Calu3 (cell line): ENCODE data around the gene SPHKAP. TPM values are rescaled to one million over a fixed set of nuclear protein-coding genes. Genes with fewer than 3 reads are reported as not detected.

Source experiments
- BruUV-seq: library from RNA; stranded (reverse); fragments of 400-500 nt; replicated peaks from 2 replicates; lab custom pipeline; 2021; lab: Mats Ljungman, UMichigan
- CTCF ChIA-PET: fragments of 300-600 bp; sonication (Branson Sonifier 250); formaldehyde crosslinking; loops from one replicate; lab custom pipeline; 2022; ENCODE audit warnings: antibody characterized with exemption; lab: Charles Lee
- DNase-seq: peaks from one replicate; pipeline ENCODE4 v3.0.0; 2022
- H3K27ac Mint-ChIP-seq: one replicate; pipeline ENCODE4 v1.8.0; 2022; ENCODE audit warnings: mixed read lengths; ENCODE audit not compliant: unreplicated experiment
- H3K27me3 Mint-ChIP-seq: one replicate; pipeline ENCODE4 v1.8.0; 2022; ENCODE audit warnings: mixed read lengths; ENCODE audit not compliant: unreplicated experiment
- H3K36me3 Mint-ChIP-seq: one replicate; pipeline ENCODE4 v1.8.0; 2022; ENCODE audit warnings: mild to moderate bottlenecking, moderate library complexity, mixed read lengths; ENCODE audit not compliant: insufficient read depth, unreplicated experiment
- H3K4me1 Mint-ChIP-seq: one replicate; pipeline ENCODE4 v1.8.0; 2022; ENCODE audit warnings: mild to moderate bottlenecking, low read depth, mixed read lengths; ENCODE audit not compliant: unreplicated experiment
- H3K4me3 Mint-ChIP-seq: one replicate; pipeline ENCODE4 v1.8.0; 2022; ENCODE audit warnings: mild to moderate bottlenecking, low read depth, moderate library complexity, mixed read lengths; ENCODE audit not compliant: unreplicated experiment
- H3K9me3 Mint-ChIP-seq: one replicate; pipeline ENCODE4 v1.8.0; 2022; ENCODE audit warnings: low read depth, mixed read lengths; ENCODE audit not compliant: unreplicated experiment
- CTCF ChIP-seq: fragments of 200-600 bp; IDR thresholded peaks from one replicate; pipeline ENCODE4 v1.8.0; 2022; ENCODE audit warnings: antibody characterized with exemption; ENCODE audit not compliant: unreplicated experiment
- intact Hi-C: fragments of 100-400 bp; cut with micrococcal nuclease; formaldehyde crosslinking; loops from one replicate; pipeline ENCODE4 v1.10.0; 2022; ENCODE audit not compliant: unreplicated experiment
- total RNA-seq: library from RNA; stranded (reverse); gene quantifications from 2 replicates; pipeline ENCODE4 v1.2.3, GENCODE V29; 2022

Gene SPHKAP
- total RNA-seq, 1 experiment from 2014 or later: not detected

DNA sequence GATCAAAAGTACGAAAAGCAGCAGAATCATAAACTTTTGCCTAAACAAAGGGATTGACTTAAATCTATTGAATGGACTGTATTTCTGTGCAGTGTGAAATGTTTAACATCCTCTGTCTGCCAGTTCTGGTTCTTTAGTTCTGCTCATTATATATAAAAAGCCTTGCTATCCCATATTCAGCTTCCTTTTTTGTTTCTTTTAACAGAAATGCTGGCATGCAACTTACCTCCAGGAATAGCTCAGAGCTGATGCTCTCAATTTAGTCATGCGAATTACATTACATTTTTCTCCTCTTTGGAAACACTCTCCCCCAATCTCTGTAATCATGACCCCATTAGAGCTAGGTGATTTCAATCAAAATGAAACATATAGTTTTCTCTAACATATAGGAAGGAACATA lies 73.6 kb downstream of the SPHKAP start:
- no peaks in the 10 kb centered on the region for H3K27me3 Mint-ChIP-seq
- CTCF ChIA-PET: no interaction called here
- no TSS peak for BruUV-seq
- H3K9me3 Mint-ChIP-seq: no peaks in the 10 kb centered on the region
- H3K4me3 Mint-ChIP-seq: no peak overlapping the region
- intact Hi-C loops: no loop called here
- H3K4me1 Mint-ChIP-seq: no peaks in the 10 kb centered on the region
- H3K36me3 Mint-ChIP-seq: no peaks in the 10 kb centered on the region
- H3K27ac Mint-ChIP-seq: no peak overlapping the region
- TF ChIP-seq CTCF: no peak
- DNase-seq: no peak

DNA sequence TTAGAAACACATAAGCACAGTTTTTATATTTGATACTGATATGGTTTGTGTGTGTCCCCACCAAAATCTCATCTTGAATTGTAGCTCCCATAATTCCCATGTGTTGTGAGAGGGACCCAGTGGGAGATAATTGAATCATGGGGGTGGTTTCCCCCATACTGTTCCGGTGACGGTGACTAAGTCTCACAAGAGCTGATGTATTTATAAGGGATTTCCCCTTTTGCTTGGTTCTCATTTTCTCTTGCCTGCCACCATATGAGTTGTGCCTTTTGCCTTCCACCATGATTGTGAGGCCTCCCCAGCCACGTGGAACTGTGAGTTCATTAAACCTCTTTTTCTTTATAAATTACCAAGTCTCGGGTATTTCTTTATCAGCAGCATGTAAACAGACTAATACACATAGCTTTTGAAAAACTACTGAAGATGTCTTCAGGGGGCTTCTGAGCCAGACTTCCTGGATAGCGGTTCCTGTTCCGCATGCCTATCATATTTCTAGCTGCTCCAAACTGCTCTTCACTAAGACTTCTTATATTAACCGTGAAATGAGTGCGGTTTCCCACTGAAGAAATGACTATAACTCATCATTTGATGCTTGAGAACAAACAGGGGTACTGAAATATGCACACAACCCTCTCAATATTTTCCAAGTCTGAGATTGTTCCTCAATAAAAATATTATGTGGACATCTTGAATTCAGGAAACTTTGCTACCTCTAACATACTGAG lies 75.8 kb downstream of the SPHKAP start:
- no peak overlapping the region for H3K4me3 Mint-ChIP-seq
- peaks cover 3% of the 10 kb centered on the region for H3K9me3 Mint-ChIP-seq
- no peaks in the 10 kb centered on the region for H3K27me3 Mint-ChIP-seq
- DNase-seq: no peak
- CTCF ChIA-PET: interaction anchor here (0.6 kb wide), 1 partner anchor 34 kb away, joined by 3 read pairs; no protein-coding TSS in a partner anchor
- no peak overlapping the region for H3K27ac Mint-ChIP-seq
- TF ChIP-seq CTCF: no peak
- no TSS peak for BruUV-seq
- no peaks in the 10 kb centered on the region for H3K36me3 Mint-ChIP-seq
- no peaks in the 10 kb centered on the region for H3K4me1 Mint-ChIP-seq
- intact Hi-C loops: no loop called here

DNA sequence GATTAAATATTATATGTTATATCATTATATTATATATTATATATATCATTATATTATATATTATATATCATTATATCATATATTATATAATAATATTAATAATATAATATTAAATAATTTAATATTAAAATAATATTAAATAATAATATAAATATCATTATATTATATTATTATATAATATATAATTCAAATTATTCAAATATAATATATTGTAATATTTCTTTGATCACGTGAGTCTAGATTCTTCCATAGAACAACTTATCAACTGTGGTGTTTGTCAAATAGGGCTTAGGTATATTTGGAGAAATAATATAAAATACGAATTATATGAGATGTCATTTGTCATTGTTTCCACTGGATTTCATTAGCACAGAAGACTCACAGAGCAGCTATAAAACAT lies 77.3 kb downstream of the SPHKAP start:
- no peak for DNase-seq
- intact Hi-C loops: no loop called here

GRCh38 chr2:228103379-228103778 lies 78.1 kb downstream of the SPHKAP start:
- CTCF ChIA-PET: no interaction called here
- Mint-ChIP-seq H3K27ac (no peak overlapping the region), H3K27me3 (no peaks in the 10 kb centered on the region), H3K36me3 (no peaks in the 10 kb centered on the region), H3K9me3 (peaks cover 3% of the 10 kb centered on the region), H3K4me1 (no peaks in the 10 kb centered on the region), H3K4me3 (no peak overlapping the region)
- BruUV-seq: no TSS peak
- DNase-seq: no peak
- intact Hi-C loops: no loop called here
- no peak for TF ChIP-seq CTCF

More for the DNA sequence above, 77.3 kb downstream of the SPHKAP start:
- CTCF ChIA-PET: no interaction called here
- no peak for TF ChIP-seq CTCF
- no peak overlapping the region for H3K27ac Mint-ChIP-seq
- H3K4me1 Mint-ChIP-seq: no peaks in the 10 kb centered on the region
- no peaks in the 10 kb centered on the region for H3K27me3 Mint-ChIP-seq
- H3K9me3 Mint-ChIP-seq: peaks cover 3% of the 10 kb centered on the region
- no peak overlapping the region for H3K4me3 Mint-ChIP-seq
- H3K36me3 Mint-ChIP-seq: no peaks in the 10 kb centered on the region
- no TSS peak for BruUV-seq
